Caco-2 (cell line): ENCODE data around the gene ELF1. TPM values are rescaled to one million over a fixed set of nuclear protein-coding genes. Genes with fewer than 3 reads are reported as not detected.
"Not testable (repeated sequence)": the region's sequence is repeated elsewhere in the genome, so short reads cannot be mapped to it uniquely, and the experiment has no call there.

Experiments
- BruUV-seq: library from RNA; stranded (reverse); fragments of 400-500 nt; replicated peaks from 2 replicates; lab custom pipeline; 2021; lab: Mats Ljungman, UMichigan
- CTCF ChIA-PET: fragments of 300-600 bp; sonication (Branson Sonifier 250); formaldehyde crosslinking; loops from one replicate; lab custom pipeline; 2022; ENCODE audit warnings: antibody characterized with exemption; lab: Charles Lee
- POLR2A ChIA-PET: fragments of 300-600 bp; sonication (Branson Sonifier 250); formaldehyde crosslinking; loops from one replicate; lab custom pipeline; 2022; ENCODE audit warnings: antibody characterized with exemption; lab: Charles Lee
- DNase-seq, 2 experiments: peaks; one replicate each; pipeline versions ENCODE4 v3.0.0 to v3.0.0-alpha.2; 2020 to 2022
- H3K27me3 ChIP-seq: replicated peaks from 2 replicates; pipeline ENCODE4 v1.6.0; 2011; ENCODE audit warnings: low read length; ENCODE audit not compliant: control insufficient read depth, insufficient read depth
- H3K36me3 ChIP-seq: 2 replicates; pipeline ENCODE4 v1.5.1; 2011; ENCODE audit warnings: low read length; ENCODE audit not compliant: control insufficient read depth, insufficient read depth
- H3K4me1 ChIP-seq: fragments of 250-450 bp; sonication (Bioruptor Pico); 2 replicates; pipeline ENCODE4 v1.5.1; 2020; ENCODE audit warnings: mild to moderate bottlenecking
- H3K4me3 ChIP-seq: 2 replicates; pipeline ENCODE4 v1.5.1; 2011; ENCODE audit warnings: low read depth, mild to moderate bottlenecking, control low read depth, low read length
- H3K9me3 ChIP-seq: fragments of 250-450 bp; sonication (Bioruptor Pico); 2 replicates; pipeline ENCODE4 v1.5.1; 2020; ENCODE audit warnings: mild to moderate bottlenecking, moderate library complexity
- H3K27ac Mint-ChIP-seq: one replicate; pipeline ENCODE4 v1.8.0; 2022; ENCODE audit warnings: mixed read lengths; ENCODE audit not compliant: unreplicated experiment
- H3K27me3 Mint-ChIP-seq: one replicate; pipeline ENCODE4 v1.8.0; 2022; ENCODE audit warnings: mixed read lengths; ENCODE audit not compliant: insufficient read depth, unreplicated experiment
- H3K36me3 Mint-ChIP-seq: one replicate; pipeline ENCODE4 v1.8.0; 2022; ENCODE audit warnings: mild to moderate bottlenecking, mixed read lengths; ENCODE audit not compliant: insufficient read depth, unreplicated experiment
- H3K4me1 Mint-ChIP-seq: one replicate; pipeline ENCODE4 v1.8.0; 2022; ENCODE audit warnings: low read depth, mixed read lengths; ENCODE audit not compliant: unreplicated experiment
- H3K4me3 Mint-ChIP-seq: one replicate; pipeline ENCODE4 v1.8.0; 2022; ENCODE audit warnings: mild to moderate bottlenecking, moderate library complexity, mixed read lengths; ENCODE audit not compliant: unreplicated experiment
- H3K9me3 Mint-ChIP-seq: one replicate; pipeline ENCODE4 v1.8.0; 2022; ENCODE audit warnings: mixed read lengths; ENCODE audit not compliant: unreplicated experiment
- CTCF ChIP-seq, 2 experiments: fragments of 200-600 bp in 1 of 2; IDR thresholded peaks; 1 replicate in 1 of 2; 2 replicates in 1 of 2; pipeline versions ENCODE4 v1.5.1 to v1.8.0; 2011 to 2022; ENCODE audit warnings: antibody characterized with exemption in 1 of 2, control low read depth in 1 of 2, inconsistent platforms in 1 of 2, low read depth in 1 of 2, low read length in 1 of 2, mild to moderate bottlenecking in 1 of 2, moderate library complexity in 1 of 2; ENCODE audit not compliant: insufficient read depth in 1 of 2, severe bottlenecking in 1 of 2, unreplicated experiment in 1 of 2
- intact Hi-C: fragments of 100-400 bp; cut with micrococcal nuclease; formaldehyde crosslinking; loops from one replicate; pipeline ENCODE4 v1.10.0; 2022; ENCODE audit not compliant: unreplicated experiment
- total RNA-seq: library from RNA; stranded (reverse); gene quantifications from 2 replicates; pipeline ENCODE4 v1.2.3, GENCODE V29; 2022

The ELF1 gene
- total RNA-seq, 1 experiment from 2014 or later, result 116 TPM

- ChIA-PET CTCF (interaction anchor here (1.2 to 2.1 kb wide), 3 partner anchors 8 to 134 kb away, joined by 3 to 13 read pairs (median 4); partner anchors contain the start of gene SLC25A15), POLR2A (interaction anchor here (1.4 to 1.8 kb wide), 2 partner anchors 131 to 140 kb away, joined by 7 to 8 read pairs; partner anchors contain the start of gene SLC25A15)
- BruUV-seq, result TSS peak; percentile 68
- Mint-ChIP-seq H3K36me3 (peaks cover 34% of the 10 kb centered on the region), H3K27ac (peak overlapping the region; percentile 95), H3K4me3 (peak overlapping the region; percentile 99), H3K4me1 (peaks cover 16% of the 10 kb centered on the region), H3K9me3 (no peaks in the 10 kb centered on the region), H3K27me3 (no peaks in the 10 kb centered on the region)
- Histone ChIP-seq H3K36me3 (no peaks in the 10 kb centered on the region), H3K4me1 (peaks cover 9% of the 10 kb centered on the region; the same call in 1 of the 2 replicates), H3K4me3 (peak overlapping the region; percentile 76), H3K9me3 (no peaks in the 10 kb centered on the region), H3K27me3 (no peaks in the 10 kb centered on the region)
- no peak for TF ChIP-seq CTCF (IDR thresholded peaks at IDR 0.05; ENCODE audit: insufficient read depth in 1 of 2, low read depth in 1 of 2, low read length in 1 of 2, severe bottlenecking in 1 of 2, unreplicated experiment in 1 of 2)
- intact Hi-C loops, result loop anchor here (1.0 to 5.0 kb wide), 2 partner anchors 96 to 132 kb away; partner anchors contain the start of genes ELF1 and SLC25A15
- DNase-seq, result no peak
Measured at GRCh38 chr13:40920826-40921225, 98.3 kb downstream of the ELF1 start.

- H3K4me3 ChIP-seq, H3K9me3 ChIP-seq, H3K36me3 ChIP-seq, H3K4me1 ChIP-seq, POLR2A ChIA-PET, H3K27me3 ChIP-seq, H3K27me3 Mint-ChIP-seq, H3K9me3 Mint-ChIP-seq, DNase-seq, BruUV-seq: not testable (repeated sequence)
- CTCF ChIA-PET, result interaction anchor here (1.2 kb wide), 1 partner anchor 9 kb away, joined by 3 read pairs; no protein-coding TSS in a partner anchor
- Mint-ChIP-seq H3K27ac (peak overlapping the region; percentile 95), H3K36me3 (peaks cover 28% of the 10 kb centered on the region), H3K4me3 (peak overlapping the region; percentile 99), H3K4me1 (peaks cover 22% of the 10 kb centered on the region)
- intact Hi-C loops, result loop anchor here (5.0 kb wide), 1 partner anchor 97 kb away; the partner anchor contains the start of gene ELF1
Measured at GRCh38 chr13:40919901-40920300, 99.2 kb downstream of the ELF1 start.

GRCh38 chr13:40916207-40916998 lies 102.7 kb downstream of the ELF1 start:
- no peaks in the 10 kb centered on the region for H3K9me3 ChIP-seq
- Mint-ChIP-seq H3K4me1 (peaks cover 19% of the 10 kb centered on the region), H3K4me3 (no peak overlapping the region), H3K36me3 (peaks cover 5% of the 10 kb centered on the region), H3K27ac (no peak overlapping the region), H3K27me3 (no peaks in the 10 kb centered on the region), H3K9me3 (no peaks in the 10 kb centered on the region)
- intact Hi-C loops, result no loop called here
- DNase-seq, result no peak
- no peak for TF ChIP-seq CTCF (IDR thresholded peaks at IDR 0.05; ENCODE audit: insufficient read depth in 1 of 2, low read depth in 1 of 2, low read length in 1 of 2, severe bottlenecking in 1 of 2, unreplicated experiment in 1 of 2)
- ChIA-PET CTCF (interaction anchor here (0.6 kb wide), 1 partner anchor 107 kb away, joined by 3 read pairs; no protein-coding TSS in a partner anchor), POLR2A (no interaction called here)
- H3K4me3 ChIP-seq, result no peak overlapping the region
- no peaks in the 10 kb centered on the region for H3K36me3 ChIP-seq
- no peaks in the 10 kb centered on the region for H3K27me3 ChIP-seq
- H3K4me1 ChIP-seq, result peaks cover 5% of the 10 kb centered on the region; the same call in 1 of the 2 replicates
- BruUV-seq, result no TSS peak

- H3K4me3 ChIP-seq, H3K27me3 Mint-ChIP-seq, H3K9me3 ChIP-seq, H3K9me3 Mint-ChIP-seq, H3K27me3 ChIP-seq, POLR2A ChIA-PET, H3K4me1 ChIP-seq, BruUV-seq, H3K4me3 Mint-ChIP-seq, DNase-seq, H3K36me3 ChIP-seq, H3K27ac Mint-ChIP-seq, H3K36me3 Mint-ChIP-seq, CTCF ChIA-PET: not testable (repeated sequence)
- H3K4me1 Mint-ChIP-seq, result peaks cover 17% of the 10 kb centered on the region
- intact Hi-C loops, result loop anchor here (2.0 kb wide), 1 partner anchor 142 kb away; no protein-coding TSS in a partner anchor
Measured at GRCh38 chr13:40914863-40915262, 104.3 kb downstream of the ELF1 start.
